H1 (cell line): ENCODE measurements around the gene CLCC1. TPM values are rescaled to one million over a fixed set of nuclear protein-coding genes. Genes with fewer than 3 reads are reported as not detected.

ENCODE experiments used
- CTCF ChIA-PET: fragments of 300-600 bp; sonication (Branson Sonifier 250); formaldehyde crosslinking; loops from one replicate; lab custom pipeline; 2021; ENCODE audit not compliant: partially characterized antibody; lab: Charles Lee
- POLR2A ChIA-PET: fragments of 300-600 bp; sonication (Branson Sonifier 250); formaldehyde crosslinking; loops from one replicate; lab custom pipeline; 2021; ENCODE audit warnings: inconsistent platforms; ENCODE audit not compliant: partially characterized antibody; lab: Charles Lee
- DNase-seq, 2 experiments: peaks; one replicate each; pipeline versions ENCODE4 v3.0.0 to v3.0.0-alpha.2; 2010 to 2022; ENCODE audit warnings: low spot score in 2 of 2, low read depth in 1 of 2, mixed read lengths in 1 of 2
- FAIRE-seq: peaks from 2 replicates; lab custom pipeline; 2011; peaks lifted over from hg19 to GRCh38; lab: Jason Lieb, UNC
- H2AFZ ChIP-seq: 2 replicates; pipeline ENCODE4 v1.8.1; 2012; ENCODE audit warnings: low read length, inconsistent platforms
- H2AK5ac ChIP-seq: 2 replicates; pipeline ENCODE4 v1.6.1; 2013; ENCODE audit warnings: low read depth, low read length
- H2BK120ac ChIP-seq: replicated peaks from 2 replicates; pipeline ENCODE3; 2013; ENCODE audit warnings: low read depth, low read length, inconsistent platforms
- H2BK12ac ChIP-seq: 2 replicates; pipeline ENCODE4 v1.6.1; 2013; ENCODE audit warnings: low read depth, low read length
- H2BK15ac ChIP-seq: 2 replicates; pipeline ENCODE4 v1.6.1; 2013; ENCODE audit warnings: low read length
- H2BK20ac ChIP-seq: 2 replicates; pipeline ENCODE4 v1.6.1; 2013; ENCODE audit warnings: low read length
- H2BK5ac ChIP-seq: 2 replicates; pipeline ENCODE4 v1.6.1; 2013; ENCODE audit warnings: low read depth, low read length
- H3K14ac ChIP-seq: 2 replicates; pipeline ENCODE4 v1.6.1; 2013; ENCODE audit warnings: inconsistent platforms; ENCODE audit not compliant: insufficient read length
- H3K18ac ChIP-seq: 2 replicates; pipeline ENCODE4 v1.6.1; 2013; ENCODE audit warnings: low read length; ENCODE audit errors: extremely low read depth
- H3K23ac ChIP-seq: 2 replicates; pipeline ENCODE4 v1.6.1; 2013; ENCODE audit warnings: inconsistent platforms; ENCODE audit not compliant: insufficient read length
- H3K23me2 ChIP-seq: 2 replicates; pipeline ENCODE4 v1.6.1; 2013; ENCODE audit warnings: low read depth, low read length
- H3K27ac ChIP-seq: 2 replicates; pipeline ENCODE4 v1.6.1; 2011; ENCODE audit warnings: low read depth, low read length, inconsistent platforms
- H3K27me3 ChIP-seq, 4 experiments: replicated peaks in 1 of 4; 1 replicate in 1 of 4; 2 replicates in 3 of 4; pipeline versions ENCODE4 v1.6.1 to v1.8.1; 2011 to 2013; ENCODE audit warnings: low read length in 3 of 4, mild to moderate bottlenecking in 3 of 4, inconsistent platforms in 2 of 4, mixed read lengths in 2 of 4, moderate library complexity in 1 of 4; ENCODE audit not compliant: control insufficient read depth in 3 of 4, insufficient read depth in 3 of 4; ENCODE audit errors: extremely low read depth in 1 of 4
- H3K36me3 ChIP-seq, 4 experiments: 2 replicates each; pipeline versions ENCODE4 v1.6.1 to v1.8.1; 2011 to 2013; ENCODE audit warnings: mild to moderate bottlenecking in 4 of 4, low read length in 3 of 4, moderate library complexity in 2 of 4, control low read depth in 1 of 4, inconsistent platforms in 1 of 4; ENCODE audit not compliant: insufficient read depth in 4 of 4, control insufficient read depth in 2 of 4
- H3K4ac ChIP-seq: replicated peaks from 2 replicates; pipeline ENCODE3; 2013; ENCODE audit warnings: low read length, low read depth, mixed read lengths, inconsistent platforms; ENCODE audit not compliant: insufficient read length
- H3K4me1 ChIP-seq, 4 experiments: replicated peaks in 1 of 4; 1 replicate in 1 of 4; 2 replicates in 3 of 4; pipeline versions ENCODE4 v1.6.1 to v1.8.1; 2011 to 2013; ENCODE audit warnings: low read length in 3 of 4, inconsistent platforms in 2 of 4, mixed read lengths in 1 of 4; ENCODE audit not compliant: insufficient read depth in 4 of 4, control insufficient read depth in 3 of 4
- H3K4me2 ChIP-seq, 2 experiments: 2 replicates each; pipeline versions ENCODE4 v1.6.1 to v1.8.1; 2011 to 2013; ENCODE audit warnings: low read depth in 2 of 2, low read length in 2 of 2, control low read depth in 1 of 2, inconsistent platforms in 1 of 2, mild to moderate bottlenecking in 1 of 2; ENCODE audit not compliant: insufficient read depth in 1 of 2
- H3K4me3 ChIP-seq, 4 experiments: fragments of 200-600, 300-600 bp in 1 of 4; sonication (generic), shearing (Covaris generic), sonication (Bioruptor Twin) in 1 of 4; 2 replicates each; pipeline versions ENCODE4 v1.5.1 to v1.8.1; 2011 to 2016; ENCODE audit warnings: low read length in 4 of 4, low read depth in 3 of 4, control low read depth in 2 of 4, inconsistent platforms in 2 of 4, mild to moderate bottlenecking in 2 of 4, mixed read lengths in 1 of 4, moderate library complexity in 1 of 4; ENCODE audit not compliant: insufficient read depth in 2 of 4; ENCODE audit errors: extremely low read depth in 1 of 4
- H3K56ac ChIP-seq: replicated peaks from 2 replicates; pipeline ENCODE3; 2013; ENCODE audit warnings: low read depth, mild to moderate bottlenecking, mixed read lengths, low read length, inconsistent platforms; ENCODE audit not compliant: insufficient read length
- H3K79me1 ChIP-seq: 2 replicates; pipeline ENCODE4 v1.6.1; 2013; ENCODE audit warnings: low read depth, low read length, control low read depth
- H3K79me2 ChIP-seq, 2 experiments: 2 replicates each; pipeline versions ENCODE4 v1.6.1 to v1.8.1; 2012 to 2013; ENCODE audit warnings: low read length in 2 of 2, mild to moderate bottlenecking in 2 of 2, inconsistent platforms in 1 of 2; ENCODE audit not compliant: insufficient read depth in 2 of 2, control insufficient read depth in 1 of 2
- H3K9ac ChIP-seq, 4 experiments: replicated peaks in 1 of 4; 1 replicate in 1 of 4; 2 replicates in 3 of 4; pipeline versions ENCODE4 v1.6.1 to v1.8.1; 2011 to 2013; ENCODE audit warnings: low read depth in 3 of 4, low read length in 3 of 4, control low read depth in 2 of 4, mild to moderate bottlenecking in 2 of 4, moderate library complexity in 2 of 4, inconsistent platforms in 1 of 4; ENCODE audit errors: extremely low read depth in 1 of 4
- H3K9me3 ChIP-seq, 2 experiments: 2 replicates each; pipeline versions ENCODE4 v1.6.1 to v1.8.1; 2012 to 2013; ENCODE audit warnings: mild to moderate bottlenecking in 2 of 2, moderate library complexity in 2 of 2, control low read depth in 1 of 2, inconsistent platforms in 1 of 2, low read depth in 1 of 2, low read length in 1 of 2, mixed read lengths in 1 of 2; ENCODE audit not compliant: insufficient read depth in 2 of 2
- H4K20me1 ChIP-seq, 2 experiments: replicated peaks in 1 of 2; 2 replicates each; pipeline versions ENCODE3 to v1.8.1; 2011 to 2013; ENCODE audit warnings: inconsistent platforms in 2 of 2, low read length in 2 of 2, mild to moderate bottlenecking in 1 of 2; ENCODE audit not compliant: insufficient read depth in 2 of 2, control insufficient read depth in 1 of 2
- H4K5ac ChIP-seq: 2 replicates; pipeline ENCODE4 v1.6.1; 2013; ENCODE audit warnings: low read length, low read depth, mixed read lengths, inconsistent platforms; ENCODE audit not compliant: insufficient read length
- H4K8ac ChIP-seq: 2 replicates; pipeline ENCODE4 v1.8.0; 2013; ENCODE audit warnings: mild to moderate bottlenecking, moderate library complexity, low read length, inconsistent platforms; ENCODE audit not compliant: insufficient read depth; ENCODE audit errors: extremely low read depth
- H4K91ac ChIP-seq: replicated peaks from 2 replicates; pipeline ENCODE3; 2013; ENCODE audit warnings: low read length, mixed read lengths, inconsistent platforms; ENCODE audit not compliant: insufficient read length
- CBX5 ChIP-seq: fragments of 300-800, 300-1000 bp; sonication (generic); IDR thresholded peaks from 2 replicates; pipeline ENCODE4 v1.7.1; 2016; ENCODE audit warnings: antibody characterized with exemption, low read length, low read depth
- CEBPB ChIP-seq: IDR thresholded peaks from 2 replicates; pipeline ENCODE4 v1.6.1; 2012; ENCODE audit warnings: low read depth, low read length
- CTBP2 ChIP-seq: IDR thresholded peaks from 2 replicates; pipeline ENCODE4 v1.7.0; 2011; ENCODE audit warnings: borderline replicate concordance, mild to moderate bottlenecking, moderate library complexity, mixed read lengths, low read length; ENCODE audit not compliant: insufficient read depth, insufficient read length
- EGR1 ChIP-seq: IDR thresholded peaks from 2 replicates; pipeline ENCODE4 v1.6.1; 2011; ENCODE audit warnings: low read depth, low read length, borderline replicate concordance
- HDAC6 ChIP-seq: IDR thresholded peaks from one replicate; pipeline ENCODE4 v1.7.1; 2012; ENCODE audit warnings: low read depth, mild to moderate bottlenecking, inconsistent platforms, low read length, moderate library complexity
- JUN ChIP-seq: IDR thresholded peaks from 2 replicates; pipeline ENCODE4 v1.6.1; 2011; ENCODE audit warnings: low read depth, mild to moderate bottlenecking, improper control_type of control experiment, low read length
- KDM1A ChIP-seq: fragments of 200-600, 300-600 bp; sonication (generic); IDR thresholded peaks from 2 replicates; pipeline ENCODE4 v1.7.1; 2016; ENCODE audit warnings: mild to moderate bottlenecking, low read length, borderline replicate concordance
- MAFK ChIP-seq: IDR thresholded peaks from 2 replicates; pipeline ENCODE4 v1.6.1; 2012; ENCODE audit warnings: low read depth, mild to moderate bottlenecking, improper control_type of control experiment, low read length
- NANOG ChIP-seq: IDR thresholded peaks from 2 replicates; pipeline ENCODE4 v1.6.1; 2011; ENCODE audit warnings: low read length, low read depth, mild to moderate bottlenecking, inconsistent platforms; ENCODE audit not compliant: insufficient read depth, poor library complexity, severe bottlenecking
- POLR2AphosphoS5 ChIP-seq: IDR thresholded peaks from 2 replicates; pipeline ENCODE4 v1.6.1; 2011; ENCODE audit warnings: low read depth, low read length
- RNF2 ChIP-seq: fragments of 200-900, 300-1000 bp; sonication (generic); IDR thresholded peaks from 2 replicates; pipeline ENCODE4 v1.7.1; 2016; ENCODE audit warnings: borderline replicate concordance, low read depth, mild to moderate bottlenecking, antibody characterized with exemption, low read length; ENCODE audit not compliant: poor library complexity, severe bottlenecking; ENCODE audit errors: missing control alignments
- TAF7 ChIP-seq: optimal IDR thresholded peaks from 2 replicates; pipeline ENCODE3; 2011; ENCODE audit warnings: low read depth, mild to moderate bottlenecking, inconsistent platforms, low read length, moderate library complexity, borderline replicate concordance
- WGBS, 2 experiments: shearing (Covaris generic) in 1 of 2; methylation state at CpG; one replicate each; pipeline versions ENCODE4 v1.1.6 to v1.1.7; 2013 to 2015; ENCODE audit warnings: low lambda C conversion rate in 2 of 2, mixed read lengths in 2 of 2, inconsistent platforms in 1 of 2, low coverage in 1 of 2, missing lambda C conversion rate in 1 of 2; ENCODE audit not compliant: insufficient replicate concordance in 2 of 2, insufficient coverage in 1 of 2, insufficient read length in 1 of 2; ENCODE audit errors: extremely low coverage in 1 of 2, missing lambda C conversion rate in 1 of 2; 5-methylcytosine and 5-hydroxymethylcytosine counted together
- polyA plus RNA-seq, 7 experiments: library from polyadenylated mRNA; depleted of rRNA in 3 of 7; stranded (reverse) in 5 of 7; unstranded in 2 of 7; fragments of >200 nt in 5 of 7; fragments of 200-250 nt in 2 of 7; gene quantifications; 1 replicate in 5 of 7; 2 replicates in 1 of 7; 4 replicates in 1 of 7; pipeline versions ENCODE4 v1.2.1 to v1.2.3, GENCODE V29; 2011 to 2013; ENCODE audit warnings: missing spikeins in 2 of 7, mixed read lengths in 2 of 7
- total RNA-seq: library from RNA; stranded (reverse); fragmentation: NEBNext Ultra II Directional; extraction: Animal tissue kit (Norgen Biotek cat#: 25700); gene quantifications from 2 replicates; pipeline ENCODE4 v1.2.1, GENCODE V29; 2021
- TF ChIP-seq, protein P1 (sequence below): IDR thresholded peaks from 2 replicates; pipeline ENCODE4 v1.6.1; 2012; ENCODE audit warnings: inconsistent platforms

CLCC1 gene
- total and polyA plus RNA-seq, 2 of the 8 experiments (the other 6 are each of a cell fraction or from before 2014, with no cell fraction given), result 8.1 to 23.8 TPM

DNA sequence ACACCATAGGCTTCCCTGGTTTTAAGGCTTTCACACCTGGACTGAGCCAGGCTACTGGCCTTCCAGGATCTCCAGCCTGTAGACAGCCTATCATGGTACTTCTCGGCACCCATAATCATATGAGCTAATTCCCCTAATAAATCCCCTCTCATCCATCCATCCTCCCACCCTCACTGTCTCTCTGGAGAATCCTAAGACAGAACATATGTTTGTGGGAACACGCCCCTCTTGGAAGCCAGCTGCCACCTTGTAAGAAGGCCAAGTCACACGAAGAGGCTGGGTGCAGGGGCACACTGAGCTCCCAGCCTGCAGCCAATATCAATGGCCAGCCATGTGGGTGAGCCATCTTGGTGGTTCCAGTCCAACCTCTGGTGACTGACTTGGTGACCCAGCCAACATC lies 7.4 kb downstream of the CLCC1 start:
- Histone ChIP-seq H3K23me2 (no peaks in the 10 kb centered on the region), H3K56ac (no peak overlapping the region), H3K79me1 (peaks cover 2% of the 10 kb centered on the region; the same call in 1 of the 2 replicates), H4K91ac (no peak overlapping the region), H2BK15ac (no peak overlapping the region), H2BK20ac (no peak overlapping the region), H3K36me3 (peaks cover 0 to 6% (median 0%) of the 10 kb centered on the region in 4 experiments; a peak in 1 of 8 replicates), H3K18ac (no peak overlapping the region), H2AK5ac (no peak overlapping the region), H3K27ac (no peak overlapping the region), H3K27me3 (no peaks in the 10 kb centered on the region), H3K14ac (no peak overlapping the region), H3K4ac (no peak overlapping the region), H4K5ac (no peak overlapping the region), H3K9me3 (no peaks in the 10 kb centered on the region), H3K9ac (no peak overlapping the region), H3K4me3 (no peak overlapping the region), H2BK120ac (no peak overlapping the region), H4K8ac (peak overlapping the region; percentile 79; the same call in 1 of the 2 replicates), H4K20me1 (peaks cover 1 to 6% of the 10 kb centered on the region in 2 experiments), H2AFZ (no peak overlapping the region), H3K4me1 (peaks cover 0 to 3% (median 0%) of the 10 kb centered on the region in 4 experiments; a peak in 2 of 7 replicates), H3K23ac (no peak overlapping the region), H2BK5ac (no peak overlapping the region), H3K4me2 (no peak overlapping the region), H3K79me2 (peaks cover 0 to 62% of the 10 kb centered on the region in 2 experiments; a peak in 3 of 4 replicates), H2BK12ac (no peak overlapping the region)
- CTCF ChIA-PET, result interaction anchor here (0.6 to 1.1 kb wide), 2 partner anchors 130 to 1197 kb away, joined by 3 read pairs; no protein-coding TSS in a partner anchor
- POLR2A ChIA-PET, result interaction anchor here (1.0 kb wide), 1 partner anchor 79 kb away, joined by 3 read pairs; no protein-coding TSS in a partner anchor
- 88% methylated on average over 3 of the region's 3 CpGs; no CpG with 5 or more reads in 1 of the 2 experiments for WGBS, 2 experiments
- no peak for FAIRE-seq
- no peak for DNase-seq
- TF ChIP-seq TAF7 (no peak), JUN (no peak), CEBPB (no peak), RNF2 (no peak), POLR2AphosphoS5 (no peak), HDAC6 (no peak), EGR1 (no peak), CTBP2 (no peak), MAFK (no peak), NANOG (no peak), KDM1A (no peak), CBX5 (no peak)
- TF ChIP-seq, protein P1, sequence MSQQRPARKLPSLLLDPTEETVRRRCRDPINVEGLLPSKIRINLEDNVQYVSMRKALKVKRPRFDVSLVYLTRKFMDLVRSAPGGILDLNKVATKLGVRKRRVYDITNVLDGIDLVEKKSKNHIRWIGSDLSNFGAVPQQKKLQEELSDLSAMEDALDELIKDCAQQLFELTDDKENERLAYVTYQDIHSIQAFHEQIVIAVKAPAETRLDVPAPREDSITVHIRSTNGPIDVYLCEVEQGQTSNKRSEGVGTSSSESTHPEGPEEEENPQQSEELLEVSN, result no peak
